GM21737 (cell line): ENCODE measurements around the gene FAAP100.
A peak's percentile ranks its signal among the peaks of the same experiment; 100 is the strongest.

Experiments
- ATAC-seq: cut with Tn5 transposase; IDR thresholded peaks from one replicate; pipeline ENCODE4 v1.9.1; 2021; ENCODE audit warnings: mild to moderate bottlenecking, moderate library complexity; ENCODE audit not compliant: unreplicated experiment

FAAP100 gene

DNA sequence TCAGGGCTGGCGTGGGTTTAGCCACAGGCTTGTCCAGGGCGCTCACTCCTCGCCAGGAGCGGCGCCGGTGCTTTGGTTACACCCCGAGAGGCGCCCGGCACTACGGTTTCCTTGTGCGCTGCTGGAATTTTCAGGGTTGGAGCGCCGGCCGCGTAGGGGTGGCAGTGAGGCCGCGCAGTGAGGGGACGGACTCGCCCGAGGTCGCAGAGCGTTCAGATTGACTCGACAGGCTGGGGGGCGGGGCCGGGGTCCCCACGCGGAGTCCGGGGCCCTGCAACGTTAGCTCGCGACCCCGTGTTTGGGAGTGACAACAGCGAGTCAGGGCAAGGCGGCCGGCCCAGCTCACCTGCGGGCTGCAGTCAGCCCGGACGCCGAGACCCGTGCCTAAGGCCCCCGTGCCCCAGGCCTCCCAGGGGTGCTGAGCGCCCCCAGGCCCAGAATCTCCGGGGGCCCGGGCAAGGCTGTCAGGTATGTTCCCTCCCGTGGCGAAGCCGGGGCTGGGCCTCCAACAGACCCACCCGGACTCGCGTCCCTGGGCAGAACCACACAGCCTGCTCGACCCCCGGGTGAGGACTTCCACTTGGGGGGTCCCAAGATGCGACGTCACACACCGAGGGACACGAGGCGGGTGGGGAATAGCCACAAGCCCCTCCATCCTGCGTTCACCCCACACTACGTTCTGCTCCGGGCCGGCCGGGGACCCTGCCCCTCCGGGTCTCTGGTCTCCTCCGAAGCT, 38.2 kb downstream of the FAAP100 start:
- ATAC-seq, result no peak

GRCh38 chr17:81513372-81513752, 38.8 kb downstream of the FAAP100 start:
- ATAC-seq, result peak; percentile 9

DNA sequence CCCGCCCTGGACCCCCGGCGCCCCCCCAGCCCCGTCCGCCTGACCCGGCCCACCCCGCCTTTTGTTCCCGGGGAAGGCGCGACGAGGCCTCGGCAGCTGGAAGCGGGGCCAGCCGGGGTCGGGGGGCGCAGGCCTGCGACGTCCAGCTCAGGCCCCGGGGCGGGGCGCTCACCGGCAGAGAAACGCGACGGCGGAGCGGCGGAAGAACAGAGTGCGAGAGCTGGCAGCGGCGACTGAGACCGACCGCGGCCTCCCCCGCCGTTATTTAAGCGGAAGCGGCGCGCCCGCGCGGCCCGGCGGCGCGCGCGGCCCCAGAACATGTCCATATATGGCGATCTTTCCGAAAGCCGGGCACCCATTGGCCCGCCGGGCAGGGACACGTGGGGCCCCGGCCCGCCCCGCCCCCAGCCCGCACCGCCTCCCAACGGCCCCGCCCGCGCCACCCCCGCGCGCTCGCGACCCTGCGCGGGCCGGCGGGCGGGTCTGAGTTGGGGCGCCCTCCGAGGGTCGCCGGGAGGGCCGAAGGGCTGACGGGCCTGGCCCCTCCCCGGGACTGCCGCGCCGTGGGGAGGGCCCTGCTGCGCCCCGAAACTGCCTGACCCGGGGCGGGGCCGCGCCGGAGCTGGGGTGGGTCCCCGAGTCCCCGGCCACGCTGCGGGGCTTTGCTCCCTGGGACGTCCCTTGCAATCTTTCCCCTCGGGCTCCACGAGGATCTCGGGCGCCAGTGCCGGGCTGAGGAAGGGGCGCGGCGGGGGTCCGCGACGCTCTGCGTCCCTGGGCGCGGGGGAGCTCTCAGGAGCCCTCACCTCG, 39.4 kb downstream of the FAAP100 start, which contains the start of gene ACTG1:
Gene ACTG1 (minus strand): TSS at position 238 of the 810 bp plus-strand sequence. CDS start 445 bp downstream, outside the sequence.
- ATAC-seq, result peak; percentile 44

- no peak for ATAC-seq
These were observed 40.2 kb downstream of the FAAP100 start for GRCh38 chr17:81511804-81512561.

DNA sequence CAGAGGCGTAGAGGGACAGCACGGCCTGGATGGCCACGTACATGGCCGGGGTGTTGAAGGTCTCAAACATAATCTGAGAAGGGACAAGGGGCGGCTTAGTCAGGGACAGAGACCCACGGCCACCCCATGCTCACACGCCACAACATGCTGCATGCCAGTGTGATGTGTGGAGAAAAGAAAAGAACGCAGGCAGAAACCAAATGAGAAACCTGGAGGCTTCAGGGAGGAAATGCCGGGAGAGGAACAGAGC, 40.7 kb downstream of the FAAP100 start:
- ATAC-seq, result no peak

GRCh38 chr17:81510785-81511553, 41.2 kb downstream of the FAAP100 start:
- no peak for ATAC-seq

GRCh38 chr17:81509972-81510784, 42.0 kb downstream of the FAAP100 start:
- ATAC-seq, result no peak

GRCh38 chr17:81509207-81509971, 42.8 kb downstream of the FAAP100 start:
- no peak for ATAC-seq

DNA sequence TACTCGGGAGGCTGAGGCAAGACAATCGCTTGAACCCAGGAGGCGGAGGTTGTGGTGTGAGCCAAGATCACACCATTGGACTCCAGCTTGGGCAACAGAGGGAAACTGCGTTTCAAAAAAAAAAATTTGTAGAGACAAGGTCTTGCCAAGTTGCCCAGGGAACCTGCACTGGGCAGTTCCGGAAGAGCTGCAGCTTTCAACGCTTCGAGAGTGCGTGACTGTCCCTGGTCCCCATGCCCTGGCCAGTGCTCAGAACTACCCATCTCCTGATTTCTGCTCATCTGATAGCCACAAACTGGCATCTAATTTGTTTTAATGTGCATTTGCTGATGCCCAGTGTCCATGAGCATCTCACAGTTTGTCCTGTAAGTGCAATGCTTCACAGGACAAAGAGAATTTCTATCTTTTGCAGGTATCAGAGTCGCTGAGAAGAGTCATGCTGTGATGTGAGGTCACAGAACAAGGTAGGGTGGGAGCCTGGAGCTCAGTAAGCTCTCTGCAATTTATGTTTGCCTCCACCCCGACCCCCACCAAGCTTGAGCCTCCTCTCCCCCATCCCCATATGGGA, 43.4 kb downstream of the FAAP100 start:
- ATAC-seq, result no peak

- ATAC-seq, result no peak
These were observed 48.5 kb downstream of the FAAP100 start for GRCh38 chr17:81503619-81504018.

DNA sequence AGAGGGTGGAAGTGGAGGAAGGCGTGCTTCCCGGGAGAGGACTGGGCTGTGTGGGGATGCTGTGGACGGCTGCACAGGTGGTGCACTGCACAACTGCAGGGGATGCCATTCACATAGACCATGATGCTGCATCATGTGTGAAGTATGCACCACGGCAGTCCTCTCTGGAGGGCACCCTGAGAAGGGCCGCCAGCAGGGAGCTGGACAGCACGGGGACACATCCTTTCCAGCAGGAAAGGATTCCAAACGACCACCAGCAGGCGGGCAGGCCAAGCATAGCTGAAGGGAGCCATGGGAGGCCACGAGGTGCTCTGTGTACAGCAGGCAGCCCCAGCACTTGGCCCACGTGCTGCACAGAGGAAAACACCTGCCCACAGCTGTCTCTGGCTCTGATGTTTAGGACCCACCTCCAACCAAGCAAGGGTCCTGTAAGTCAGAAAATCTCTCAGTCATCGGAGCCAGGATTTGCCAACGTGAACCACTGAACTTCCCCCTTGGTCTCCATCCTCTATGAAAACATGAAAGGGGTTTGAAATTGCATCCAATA, 49.6 kb downstream of the FAAP100 start:
- no peak for ATAC-seq

GRCh38 chr17:81500047-81500446, 52.1 kb downstream of the FAAP100 start:
- no peak for ATAC-seq

GRCh38 chr17:81499601-81499970, 52.6 kb downstream of the FAAP100 start:
- ATAC-seq, result no peak

- ATAC-seq, result no peak
These were observed 53.1 kb downstream of the FAAP100 start for GRCh38 chr17:81498953-81499600.

GRCh38 chr17:81494626-81495377, 57.4 kb downstream of the FAAP100 start:
- no peak for ATAC-seq

- ATAC-seq, result no peak
These were observed 58.7 kb downstream of the FAAP100 start for GRCh38 chr17:81493198-81494038.

DNA sequence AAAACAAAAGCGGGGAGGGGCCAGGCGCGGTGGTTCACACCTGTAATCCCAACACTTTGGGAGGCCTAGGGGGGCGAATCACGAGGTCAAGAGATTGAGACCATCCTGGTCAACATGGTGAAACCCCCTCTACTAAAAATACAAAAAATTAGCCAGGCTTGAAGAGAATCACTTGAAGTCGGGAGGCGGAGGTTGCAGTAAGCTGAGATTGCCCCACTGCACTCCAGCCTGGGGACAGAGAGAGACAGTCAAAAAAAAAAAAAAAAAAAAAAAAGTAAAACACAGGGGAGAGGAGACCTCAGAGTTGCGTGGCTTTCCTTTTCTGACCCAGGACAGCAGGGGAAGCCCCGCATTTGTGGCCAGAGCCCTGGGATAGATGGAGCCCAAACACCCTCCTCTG, 59.4 kb downstream of the FAAP100 start:
- ATAC-seq, result no peak
